Measurements from ENCODE around the gene TRIP13. TPM values are rescaled to one million over a fixed set of nuclear protein-coding genes. Genes with fewer than 3 reads are reported as not detected.

The TRIP13 gene
- total and polyA plus RNA-seq, 2 of the 13 experiments (the other 11 are each of a cell fraction or from before 2014, with no cell fraction given) = 13.5 to 33.0 TPM

DNA sequence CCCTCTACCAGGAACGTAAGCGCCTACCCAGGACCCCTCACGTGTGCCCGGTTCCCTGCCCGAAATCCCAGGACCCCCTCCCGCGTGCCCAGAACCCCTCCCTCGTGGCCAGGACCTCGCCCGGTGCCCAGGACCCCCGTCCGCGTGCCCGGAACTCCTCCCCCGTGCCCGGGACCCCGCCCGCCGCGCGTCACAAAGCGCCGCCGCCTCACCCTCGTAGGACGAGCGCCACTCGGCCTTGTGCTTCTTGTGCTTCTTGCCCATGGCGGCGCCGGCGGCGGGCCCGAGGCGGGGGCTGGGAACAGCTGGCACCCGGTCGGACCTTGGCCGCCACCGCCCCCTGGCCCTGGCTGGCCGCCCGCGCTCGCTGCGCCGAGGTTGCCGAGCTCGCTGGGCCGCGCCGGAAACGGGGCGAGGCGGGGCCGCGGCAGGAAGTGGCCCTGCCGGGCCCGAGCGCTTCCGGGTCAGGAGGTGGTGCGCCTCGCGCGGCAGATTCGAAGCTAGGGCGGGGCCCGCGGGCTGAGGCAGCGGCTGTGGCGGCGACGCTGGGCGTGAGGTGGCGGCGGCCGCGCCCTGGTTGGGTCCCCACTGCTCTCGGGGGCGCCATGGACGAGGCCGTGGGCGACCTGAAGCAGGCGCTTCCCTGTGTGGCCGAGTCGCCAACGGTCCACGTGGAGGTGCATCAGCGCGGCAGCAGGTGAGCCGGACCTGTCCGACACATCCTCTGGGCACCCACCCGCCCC lies at the start of gene TRIP13, which contains the start of gene BRD9 (continued):
- peak; percentile 89 for TF ChIP-seq YEATS4 (CRISPR knock-in tag; IDR thresholded peaks at IDR 0.05; ENCODE audit: borderline replicate concordance)
- TF ChIP-seq, protein P1, sequence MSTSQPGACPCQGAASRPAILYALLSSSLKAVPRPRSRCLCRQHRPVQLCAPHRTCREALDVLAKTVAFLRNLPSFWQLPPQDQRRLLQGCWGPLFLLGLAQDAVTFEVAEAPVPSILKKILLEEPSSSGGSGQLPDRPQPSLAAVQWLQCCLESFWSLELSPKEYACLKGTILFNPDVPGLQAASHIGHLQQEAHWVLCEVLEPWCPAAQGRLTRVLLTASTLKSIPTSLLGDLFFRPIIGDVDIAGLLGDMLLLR (CRISPR knock-in tag; IDR thresholded peaks at IDR 0.05) = peak; percentile 85; the same call in 1 of the 2 replicates
- peak; percentile 89; the same call in 1 of the 2 replicates for TF ChIP-seq ZFAT (CRISPR knock-in tag; conservative IDR thresholded peaks at IDR 0.05)
- 0 out of 2 replicates have a peak, but pooled peaks have one; percentile 25 for TF ChIP-seq HOXD1 (CRISPR knock-in tag; IDR thresholded peaks at IDR 0.05)
- no peak for TF ChIP-seq PITX1 (CRISPR knock-in tag; IDR thresholded peaks at IDR 0.05)
- no peak for TF ChIP-seq SRSF9 (IDR thresholded peaks at IDR 0.05; ENCODE audit: borderline replicate concordance, insufficient read depth, low read depth, low read length, poor library complexity, severe bottlenecking)
- TF ChIP-seq CSRNP1 (CRISPR knock-in tag; IDR thresholded peaks at IDR 0.05) = peak; percentile 94
- TF ChIP-seq, protein P2, sequence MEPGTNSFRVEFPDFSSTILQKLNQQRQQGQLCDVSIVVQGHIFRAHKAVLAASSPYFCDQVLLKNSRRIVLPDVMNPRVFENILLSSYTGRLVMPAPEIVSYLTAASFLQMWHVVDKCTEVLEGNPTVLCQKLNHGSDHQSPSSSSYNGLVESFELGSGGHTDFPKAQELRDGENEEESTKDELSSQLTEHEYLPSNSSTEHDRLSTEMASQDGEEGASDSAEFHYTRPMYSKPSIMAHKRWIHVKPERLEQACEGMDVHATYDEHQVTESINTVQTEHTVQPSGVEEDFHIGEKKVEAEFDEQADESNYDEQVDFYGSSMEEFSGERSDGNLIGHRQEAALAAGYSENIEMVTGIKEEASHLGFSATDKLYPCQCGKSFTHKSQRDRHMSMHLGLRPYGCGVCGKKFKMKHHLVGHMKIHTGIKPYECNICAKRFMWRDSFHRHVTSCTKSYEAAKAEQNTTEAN (CRISPR knock-in tag; conservative IDR thresholded peaks at IDR 0.05) = 0 out of 2 replicates have a peak, but pooled peaks have one; percentile 32
- TF ChIP-seq, protein P3, sequence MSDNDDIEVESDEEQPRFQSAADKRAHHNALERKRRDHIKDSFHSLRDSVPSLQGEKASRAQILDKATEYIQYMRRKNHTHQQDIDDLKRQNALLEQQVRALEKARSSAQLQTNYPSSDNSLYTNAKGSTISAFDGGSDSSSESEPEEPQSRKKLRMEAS (IDR thresholded peaks at IDR 0.05) = peak; percentile 86
- TF ChIP-seq SOX5 (CRISPR knock-in tag; IDR thresholded peaks at IDR 0.05; ENCODE audit: borderline replicate concordance) = 0 out of 2 replicates have a peak, but pooled peaks have one; percentile 9
- TF ChIP-seq TFDP1 (CRISPR knock-in tag; IDR thresholded peaks at IDR 0.05; ENCODE audit: borderline replicate concordance) = peak; percentile 99
- TF ChIP-seq IRF2 (CRISPR knock-in tag; IDR thresholded peaks at IDR 0.05) = peak; percentile 42; the same call in 1 of the 2 replicates
- peak; percentile 20; the same call in 1 of the 2 replicates for TF ChIP-seq ZNF790 (CRISPR knock-in tag; IDR thresholded peaks at IDR 0.05; ENCODE audit: borderline replicate concordance)
- peak; percentile 45; the same call in 1 of the 2 replicates for TF ChIP-seq ZNF709 (CRISPR knock-in tag; IDR thresholded peaks at IDR 0.05)
- no peak for TF ChIP-seq ZNF619 (CRISPR knock-in tag; IDR thresholded peaks at IDR 0.05)
- TF ChIP-seq MAZ (IDR thresholded peaks at IDR 0.05; ENCODE audit: borderline replicate concordance, low read depth, low read length) = peak; percentile 45; the same call in 1 of the 2 replicates
- peak; percentile 88 for TF ChIP-seq MAZ (CRISPR knock-in tag; IDR thresholded peaks at IDR 0.05; ENCODE audit: low read depth)
- TF ChIP-seq ZNF562 (CRISPR knock-in tag; IDR thresholded peaks at IDR 0.05; ENCODE audit: borderline replicate concordance) = 0 out of 2 replicates have a peak, but pooled peaks have one; percentile 34
- peak; percentile 92 for TF ChIP-seq ZFX (CRISPR knock-in tag; IDR thresholded peaks at IDR 0.05; ENCODE audit: low read depth)
- peak; percentile 88 for TF ChIP-seq IRX3 (CRISPR knock-in tag; IDR thresholded peaks at IDR 0.05; ENCODE audit: borderline replicate concordance, low read depth)
- TF ChIP-seq ZNF816 (CRISPR knock-in tag; IDR thresholded peaks at IDR 0.05; ENCODE audit: borderline replicate concordance) = 0 out of 2 replicates have a peak, but pooled peaks have one; percentile 58
- TF ChIP-seq ZMYM4 (CRISPR knock-in tag; IDR thresholded peaks at IDR 0.05) = peak; percentile 50; the same call in 1 of the 2 replicates

Measured in HepG2 (cell line).